H54 (cell line): ENCODE measurements around the gene TTLL9.

Experiments used
- DNase-seq: peaks from one replicate; pipeline ENCODE4 v3.0.0; 2011; ENCODE audit warnings: low spot score, mixed read lengths; ENCODE audit not compliant: insufficient read length
- FAIRE-seq: peaks from 3 replicates; lab custom pipeline; 2011; peaks lifted over from hg19 to GRCh38; lab: Jason Lieb, UNC
- POLR2A ChIP-seq: IDR thresholded peaks from 2 replicates; pipeline ENCODE4 v1.6.1; 2011; ENCODE audit warnings: low read depth, mild to moderate bottlenecking, low read length

TTLL9 gene

DNA sequence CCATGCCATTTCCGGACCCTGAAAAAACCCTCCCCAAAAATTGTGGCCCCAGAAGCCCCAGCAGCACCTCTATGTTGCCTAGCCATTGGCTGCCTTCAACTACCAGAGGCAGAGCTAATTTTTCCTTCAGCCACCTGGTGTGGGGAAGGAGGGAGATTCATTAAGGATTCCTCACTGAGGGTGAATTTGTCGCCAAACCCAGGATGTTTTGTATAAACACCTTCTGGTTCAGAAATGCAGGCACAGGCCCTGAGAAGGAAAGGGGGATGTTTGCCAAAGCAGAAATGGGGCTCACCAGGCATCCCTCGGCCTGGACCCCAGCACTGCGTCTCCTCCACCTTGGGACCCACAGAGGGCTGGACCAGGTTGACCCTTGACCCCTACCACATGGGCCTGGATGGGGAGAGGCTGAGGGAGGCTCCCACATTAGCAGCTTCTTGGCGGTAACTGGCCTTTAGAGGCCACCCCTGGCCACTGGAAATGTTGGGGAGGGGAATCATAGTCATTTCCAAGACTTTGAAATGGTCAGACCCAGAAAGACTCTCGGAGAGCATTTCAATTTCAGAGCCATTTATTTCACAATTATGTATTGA, 83.2 kb downstream of the TTLL9 start:
- no peak for TF ChIP-seq POLR2A
- no peak for FAIRE-seq

DNA sequence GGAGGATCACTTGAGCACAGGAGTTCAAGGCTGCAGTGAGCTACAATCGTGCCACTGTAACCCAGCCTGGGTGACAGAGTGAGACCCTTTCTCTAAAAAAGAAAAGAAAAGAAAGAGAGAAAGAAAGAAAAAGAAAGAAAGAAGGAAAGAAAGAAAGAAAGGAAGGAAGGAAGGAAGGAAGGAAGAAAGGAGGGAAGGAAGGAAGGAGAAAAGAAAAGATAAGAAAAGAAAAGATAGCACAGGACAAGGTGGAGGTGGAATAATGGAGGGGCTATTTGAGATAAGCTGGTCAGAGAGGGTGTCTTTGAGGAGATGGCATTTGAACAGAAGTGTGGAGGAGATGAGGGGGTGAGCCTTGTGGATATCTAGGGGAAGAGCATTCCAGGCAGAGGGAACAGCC, 84.1 kb downstream of the TTLL9 start:
- FAIRE-seq (no peak), DNase-seq (no peak)
- TF ChIP-seq POLR2A, result no peak

More for the DNA sequence above, 83.2 kb downstream of the TTLL9 start:
- DNase-seq, result no peak

DNA sequence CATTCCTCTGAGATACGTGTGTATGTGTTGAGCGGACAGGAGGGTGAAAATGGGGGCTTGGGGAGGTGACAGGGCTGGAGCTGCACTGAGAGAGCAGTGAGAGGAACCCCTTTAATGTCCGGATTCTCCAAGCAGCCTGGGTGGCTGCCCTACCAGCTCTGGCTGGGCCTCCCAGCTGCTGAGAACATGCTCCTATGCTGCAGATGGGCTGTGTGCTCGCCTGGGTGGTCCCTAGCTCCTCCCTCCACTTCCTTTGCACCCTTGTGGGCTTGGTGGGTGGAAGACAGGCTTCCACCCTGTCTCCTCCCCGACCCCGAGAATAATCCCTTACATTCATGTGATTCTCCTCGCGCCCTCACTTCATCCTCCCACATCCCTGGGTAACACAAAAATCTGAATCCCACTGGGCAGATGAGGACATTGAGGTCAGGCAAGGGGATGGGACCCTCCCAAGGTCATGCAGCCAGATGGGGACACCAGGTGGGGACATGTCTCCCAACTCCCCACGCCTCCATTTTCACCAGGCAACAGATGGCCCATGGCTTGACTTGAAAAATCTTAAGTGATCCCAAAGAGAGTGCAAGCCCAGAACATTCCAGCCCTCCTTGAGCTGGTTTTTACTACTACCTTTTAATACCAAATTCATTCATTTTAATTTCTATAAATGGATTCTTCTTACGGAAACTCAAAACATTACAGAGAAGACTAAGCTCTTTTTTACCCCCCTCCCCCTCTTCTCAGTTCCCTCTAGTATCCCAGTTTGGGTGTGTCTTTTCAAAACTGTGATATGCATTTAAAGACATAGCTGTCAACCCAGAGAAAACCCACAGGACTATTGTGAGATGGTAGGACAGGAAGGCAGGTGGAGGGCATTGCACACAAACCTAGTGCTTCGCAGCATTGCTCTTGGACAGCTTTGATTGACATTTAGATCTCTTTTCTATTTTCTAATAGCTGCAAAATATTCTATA, 86.4 kb downstream of the TTLL9 start:
- no peak for TF ChIP-seq POLR2A
- DNase-seq (no peak), FAIRE-seq (no peak)

DNA sequence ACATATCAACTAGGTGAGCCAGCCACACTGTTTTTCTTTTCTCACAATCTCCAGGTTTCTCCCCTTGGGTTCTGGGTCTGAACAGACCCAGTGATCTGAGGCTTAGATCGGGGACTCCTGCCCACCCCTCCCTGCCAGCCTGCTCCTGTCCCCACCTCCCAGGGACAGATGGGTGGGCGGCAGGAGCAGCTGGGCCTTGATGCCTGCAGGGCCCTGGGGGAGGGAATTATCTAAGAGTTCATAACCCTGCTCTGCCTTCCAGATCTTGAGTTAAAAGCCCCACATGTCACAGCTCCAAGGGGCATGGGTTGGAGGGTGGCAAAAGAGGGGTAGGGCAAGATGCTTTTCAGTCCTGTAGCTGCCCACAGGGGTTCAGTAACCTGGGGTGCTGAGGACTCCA, 92.3 kb downstream of the TTLL9 start:
- TF ChIP-seq POLR2A, result no peak
- FAIRE-seq, result no peak

DNA sequence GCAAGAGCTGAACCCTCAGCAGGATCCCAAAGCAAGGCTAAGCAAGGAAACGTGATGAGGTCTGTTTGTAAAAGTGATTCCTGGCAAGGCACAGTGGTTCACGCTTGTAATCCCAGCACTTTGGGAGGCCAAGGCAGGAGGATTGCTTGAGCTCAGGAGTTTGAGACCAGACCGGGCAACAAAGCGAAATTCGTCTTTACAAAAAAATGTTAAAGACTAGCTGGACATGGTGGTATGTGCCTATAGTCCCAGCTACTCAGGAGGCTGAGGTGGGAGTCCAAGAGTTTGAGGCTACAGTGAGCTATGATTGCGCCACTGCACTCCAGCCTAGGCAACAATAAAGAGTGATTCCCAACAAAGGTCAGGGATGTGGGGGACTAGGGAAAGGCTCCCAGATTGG, 93.5 kb downstream of the TTLL9 start:
- FAIRE-seq (no peak), DNase-seq (no peak)
- TF ChIP-seq POLR2A, result no peak

More for the DNA sequence above, 92.3 kb downstream of the TTLL9 start:
- no peak for DNase-seq

DNA sequence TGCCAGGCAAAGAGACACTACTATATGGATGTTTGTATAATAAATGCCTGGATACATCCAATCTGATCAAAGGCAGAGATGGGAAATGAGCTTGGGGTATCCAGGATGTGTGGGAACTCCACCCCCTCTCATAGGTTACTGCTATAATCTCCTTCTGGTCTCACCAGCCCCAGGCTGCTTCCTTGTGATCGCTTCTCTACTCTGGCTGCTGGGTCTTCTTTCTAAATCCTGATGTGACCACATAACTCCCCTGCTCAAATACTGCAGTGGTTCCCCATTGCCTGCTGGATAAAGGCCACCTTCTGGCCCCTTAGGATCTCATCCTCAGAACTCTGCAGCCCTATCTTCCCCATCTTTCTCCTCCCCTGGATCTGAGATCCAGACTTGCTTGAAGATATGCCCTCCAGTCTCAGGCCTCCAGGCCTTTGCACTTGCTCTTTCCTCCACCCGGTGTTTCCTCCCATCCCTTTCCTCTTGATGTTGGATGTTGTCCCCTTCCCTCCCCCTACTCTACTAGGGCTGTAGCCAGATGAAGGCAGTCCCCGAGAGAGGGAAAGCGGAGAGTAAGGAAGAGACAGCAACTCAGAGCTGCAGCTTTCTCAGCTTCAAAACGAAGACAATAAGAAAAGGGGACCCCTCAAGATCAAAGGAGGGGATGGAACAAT, 96.7 kb downstream of the TTLL9 start:
- no peak for TF ChIP-seq POLR2A
- DNase-seq (no peak), FAIRE-seq (no peak)

DNA sequence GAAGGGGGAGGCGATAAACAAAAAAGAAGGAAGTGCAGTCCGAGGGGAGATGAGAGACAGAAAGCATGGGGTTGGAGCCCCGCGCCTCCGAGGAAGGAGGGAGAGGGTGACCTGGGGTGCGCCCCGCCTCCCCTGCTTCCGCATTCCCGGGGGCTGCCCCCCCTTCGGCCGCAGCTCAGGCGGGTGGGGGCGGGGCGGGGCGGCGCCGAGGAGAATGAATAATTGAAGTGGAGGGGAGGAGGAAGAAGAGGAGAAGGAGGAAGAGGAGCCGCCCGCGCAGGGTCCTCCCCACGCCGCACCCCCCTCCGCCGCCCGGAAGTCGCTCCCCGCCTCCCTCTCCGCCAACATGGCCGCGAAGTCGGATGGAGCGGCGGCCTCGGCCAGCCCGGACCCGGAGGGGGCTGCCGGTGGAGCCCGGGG, 97.4 kb downstream of the TTLL9 start, which contains the start of gene XKR7:
Gene XKR7 (plus strand): TSS at position 322 of the 420 bp plus-strand sequence. CDS start 25 bp downstream, at position 347.
- TF ChIP-seq POLR2A, result no peak
- no peak for DNase-seq
- no peak for FAIRE-seq

DNA sequence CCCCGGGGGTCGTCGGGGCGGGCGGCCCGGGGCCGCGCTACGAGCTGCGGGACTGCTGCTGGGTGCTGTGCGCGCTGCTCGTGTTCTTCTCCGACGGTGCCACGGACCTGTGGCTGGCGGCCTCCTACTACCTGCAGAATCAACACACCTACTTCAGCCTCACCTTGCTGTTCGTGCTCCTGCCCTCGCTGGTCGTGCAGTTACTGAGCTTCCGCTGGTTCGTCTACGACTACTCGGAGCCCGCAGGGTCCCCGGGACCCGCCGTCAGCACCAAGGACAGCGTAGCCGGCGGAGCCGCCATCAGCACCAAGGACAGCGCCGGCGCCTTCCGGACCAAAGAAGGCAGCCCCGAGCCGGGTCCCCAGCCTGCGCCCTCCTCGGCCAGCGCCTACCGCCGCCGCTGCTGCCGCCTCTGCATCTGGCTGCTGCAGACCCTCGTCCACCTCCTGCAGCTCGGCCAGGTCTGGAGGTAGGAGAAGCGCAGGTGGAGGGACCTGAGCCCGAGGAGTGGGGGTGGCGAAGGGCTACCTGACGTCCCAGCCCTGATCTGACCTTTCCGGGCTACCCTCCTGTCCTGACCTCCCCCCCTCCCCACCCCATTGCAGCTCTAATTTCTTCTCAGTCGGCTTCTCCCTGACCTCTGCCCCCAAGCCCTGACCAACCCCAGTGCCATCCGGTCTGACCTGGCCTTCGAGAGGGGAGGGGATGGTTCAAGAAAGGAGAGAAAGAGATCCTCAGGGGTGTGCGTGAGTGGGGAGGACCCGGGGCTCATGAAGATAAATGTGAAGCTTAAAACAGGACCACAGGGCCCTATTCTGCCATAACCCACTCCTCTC, 98.1 kb downstream of the TTLL9 start:
- no peak for FAIRE-seq
- peak; percentile 80 for DNase-seq
- TF ChIP-seq POLR2A, result no peak

DNA sequence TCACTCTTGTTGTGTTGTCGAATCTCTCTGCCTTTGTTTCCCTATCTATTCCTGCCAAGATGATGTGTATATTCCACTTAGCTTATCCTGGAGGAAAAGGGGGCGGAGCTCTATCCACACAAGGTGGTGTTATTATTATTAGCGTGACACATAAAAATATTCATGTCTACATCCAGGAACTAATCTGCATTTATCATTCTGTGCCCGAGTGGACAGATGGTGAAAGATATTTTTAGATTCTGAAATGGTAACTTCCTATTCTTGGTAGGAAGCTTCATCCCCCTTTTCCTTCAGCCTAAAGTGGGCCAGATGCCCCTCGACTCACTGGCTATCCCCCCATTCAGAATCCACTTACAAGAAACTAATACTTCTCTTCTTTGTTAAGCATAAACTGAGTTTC, 99.6 kb downstream of the TTLL9 start:
- no peak for TF ChIP-seq POLR2A
- FAIRE-seq (no peak), DNase-seq (no peak)

DNA sequence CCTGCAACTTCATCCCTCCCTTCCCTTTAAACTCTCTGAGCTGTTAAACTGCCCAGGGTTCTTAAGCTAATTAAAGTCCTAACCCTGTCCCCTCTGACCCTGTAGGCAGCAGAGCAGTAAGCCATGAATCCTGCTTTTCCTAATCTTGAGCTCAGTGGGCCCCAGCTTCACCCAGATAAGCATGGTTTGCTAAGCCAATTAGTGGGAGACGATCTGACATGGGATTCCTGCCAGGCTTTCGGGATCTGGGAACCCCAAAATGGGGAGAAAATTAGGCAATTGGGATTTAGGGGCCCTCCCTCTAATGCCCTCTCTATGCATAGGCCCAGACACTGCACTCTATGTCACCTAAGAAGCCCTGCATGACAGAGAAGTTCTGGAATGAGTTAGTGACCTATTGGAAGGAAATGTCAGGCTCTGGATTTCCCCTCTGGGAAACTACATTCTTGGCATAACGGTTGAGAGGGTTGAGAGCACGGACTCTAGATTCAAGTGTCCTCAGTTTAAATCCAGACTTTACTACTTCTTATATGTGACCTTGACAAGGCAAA, 102.1 kb downstream of the TTLL9 start:
- DNase-seq (peak; percentile 54), FAIRE-seq (no peak)
- TF ChIP-seq POLR2A, result no peak

DNA sequence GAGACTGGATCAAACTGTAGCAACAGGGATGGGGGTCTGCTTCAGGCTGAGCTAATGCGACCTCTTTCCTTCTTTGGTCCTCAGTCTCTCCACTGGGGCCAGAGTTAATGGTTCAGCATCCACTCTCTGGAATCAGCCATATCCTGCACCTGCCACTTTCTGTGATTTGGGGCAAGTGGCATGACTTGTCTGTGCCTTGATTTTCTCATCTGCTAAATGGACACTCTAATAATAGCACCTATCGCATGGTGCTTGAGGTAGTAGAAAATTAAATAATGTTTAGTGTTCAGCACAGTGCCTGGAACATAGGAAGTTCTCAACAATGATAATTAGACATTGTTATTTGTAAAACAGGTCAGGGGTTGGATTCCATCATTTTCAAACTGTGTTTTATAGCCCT, 103.9 kb downstream of the TTLL9 start:
- FAIRE-seq (no peak), DNase-seq (no peak)
- no peak for TF ChIP-seq POLR2A

DNA sequence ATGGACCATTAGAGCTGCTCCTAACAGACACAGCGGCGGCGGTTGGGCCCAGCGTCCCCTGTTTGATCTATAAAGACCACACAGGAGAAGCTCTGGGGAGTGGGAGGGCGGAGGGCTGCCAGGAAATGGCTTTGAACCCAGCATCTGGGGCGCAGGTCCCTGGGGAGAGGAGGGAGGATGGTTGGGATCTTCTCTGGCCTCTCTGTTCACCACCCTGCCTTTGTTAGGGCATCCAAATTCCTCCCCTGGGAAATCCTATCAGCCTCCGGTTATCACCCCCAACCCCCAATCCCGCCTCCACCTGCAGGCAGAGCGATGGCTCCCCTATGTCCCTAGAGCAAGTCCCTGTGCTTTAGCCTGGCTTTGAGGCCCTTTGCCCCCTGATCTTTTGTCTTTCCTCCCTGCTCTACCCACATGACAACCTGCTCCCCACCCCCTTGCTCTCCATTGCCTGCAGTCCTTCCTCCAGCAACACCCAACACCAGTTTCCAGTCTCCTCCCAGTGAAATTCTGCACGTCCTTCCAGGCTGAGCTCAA, 104.6 kb downstream of the TTLL9 start:
- TF ChIP-seq POLR2A, result no peak
- FAIRE-seq, result no peak
- DNase-seq, result no peak

DNA sequence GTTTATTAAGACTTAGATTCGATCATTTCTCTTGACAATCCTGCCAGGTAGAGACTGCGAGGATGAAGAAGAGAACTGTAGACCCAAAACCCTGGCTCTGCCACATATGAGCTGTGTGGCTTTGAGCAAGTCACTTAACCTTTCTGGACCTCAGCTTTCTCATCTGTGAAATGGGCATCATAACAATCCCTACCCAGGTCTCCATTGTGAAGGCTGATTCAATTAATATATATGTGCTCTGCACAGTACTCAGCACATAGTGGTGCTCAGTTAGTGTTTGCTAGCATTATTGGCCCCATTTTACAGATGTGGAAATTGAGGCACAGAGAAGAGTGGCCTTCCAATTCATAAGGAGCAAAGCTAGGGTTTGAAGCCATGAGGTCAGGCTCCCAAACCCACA, 105.4 kb downstream of the TTLL9 start:
- TF ChIP-seq POLR2A, result no peak
- DNase-seq, result no peak
- FAIRE-seq, result no peak
